H1 (cell line): ENCODE measurements around the gene UBE2O. TPM values are rescaled to one million over a fixed set of nuclear protein-coding genes. Genes with fewer than 3 reads are reported as not detected.

ENCODE experiments used
- CTCF ChIA-PET: fragments of 300-600 bp; sonication (Branson Sonifier 250); formaldehyde crosslinking; loops from one replicate; lab custom pipeline; 2021; ENCODE audit not compliant: partially characterized antibody; lab: Charles Lee
- POLR2A ChIA-PET: fragments of 300-600 bp; sonication (Branson Sonifier 250); formaldehyde crosslinking; loops from one replicate; lab custom pipeline; 2021; ENCODE audit warnings: inconsistent platforms; ENCODE audit not compliant: partially characterized antibody; lab: Charles Lee
- DNase-seq, 2 experiments: peaks; one replicate each; pipeline versions ENCODE4 v3.0.0 to v3.0.0-alpha.2; 2010 to 2022; ENCODE audit warnings: low spot score in 2 of 2, low read depth in 1 of 2, mixed read lengths in 1 of 2
- FAIRE-seq: peaks from 2 replicates; lab custom pipeline; 2011; peaks lifted over from hg19 to GRCh38; lab: Jason Lieb, UNC
- H2AFZ ChIP-seq: 2 replicates; pipeline ENCODE4 v1.8.1; 2012; ENCODE audit warnings: low read length, inconsistent platforms
- H2AK5ac ChIP-seq: 2 replicates; pipeline ENCODE4 v1.6.1; 2013; ENCODE audit warnings: low read depth, low read length
- H2BK120ac ChIP-seq: replicated peaks from 2 replicates; pipeline ENCODE3; 2013; ENCODE audit warnings: low read depth, low read length, inconsistent platforms
- H2BK12ac ChIP-seq: 2 replicates; pipeline ENCODE4 v1.6.1; 2013; ENCODE audit warnings: low read depth, low read length
- H2BK15ac ChIP-seq: 2 replicates; pipeline ENCODE4 v1.6.1; 2013; ENCODE audit warnings: low read length
- H2BK20ac ChIP-seq: 2 replicates; pipeline ENCODE4 v1.6.1; 2013; ENCODE audit warnings: low read length
- H2BK5ac ChIP-seq: 2 replicates; pipeline ENCODE4 v1.6.1; 2013; ENCODE audit warnings: low read depth, low read length
- H3K14ac ChIP-seq: 2 replicates; pipeline ENCODE4 v1.6.1; 2013; ENCODE audit warnings: inconsistent platforms; ENCODE audit not compliant: insufficient read length
- H3K18ac ChIP-seq: 2 replicates; pipeline ENCODE4 v1.6.1; 2013; ENCODE audit warnings: low read length; ENCODE audit errors: extremely low read depth
- H3K23ac ChIP-seq: 2 replicates; pipeline ENCODE4 v1.6.1; 2013; ENCODE audit warnings: inconsistent platforms; ENCODE audit not compliant: insufficient read length
- H3K23me2 ChIP-seq: 2 replicates; pipeline ENCODE4 v1.6.1; 2013; ENCODE audit warnings: low read depth, low read length
- H3K27ac ChIP-seq: 2 replicates; pipeline ENCODE4 v1.6.1; 2011; ENCODE audit warnings: low read depth, low read length, inconsistent platforms
- H3K27me3 ChIP-seq, 4 experiments: replicated peaks in 1 of 4; 1 replicate in 1 of 4; 2 replicates in 3 of 4; pipeline versions ENCODE4 v1.6.1 to v1.8.1; 2011 to 2013; ENCODE audit warnings: low read length in 3 of 4, mild to moderate bottlenecking in 3 of 4, inconsistent platforms in 2 of 4, mixed read lengths in 2 of 4, moderate library complexity in 1 of 4; ENCODE audit not compliant: control insufficient read depth in 3 of 4, insufficient read depth in 3 of 4; ENCODE audit errors: extremely low read depth in 1 of 4
- H3K36me3 ChIP-seq, 4 experiments: 2 replicates each; pipeline versions ENCODE4 v1.6.1 to v1.8.1; 2011 to 2013; ENCODE audit warnings: mild to moderate bottlenecking in 4 of 4, low read length in 3 of 4, moderate library complexity in 2 of 4, control low read depth in 1 of 4, inconsistent platforms in 1 of 4; ENCODE audit not compliant: insufficient read depth in 4 of 4, control insufficient read depth in 2 of 4
- H3K4ac ChIP-seq: replicated peaks from 2 replicates; pipeline ENCODE3; 2013; ENCODE audit warnings: low read length, low read depth, mixed read lengths, inconsistent platforms; ENCODE audit not compliant: insufficient read length
- H3K4me1 ChIP-seq, 4 experiments: replicated peaks in 1 of 4; 1 replicate in 1 of 4; 2 replicates in 3 of 4; pipeline versions ENCODE4 v1.6.1 to v1.8.1; 2011 to 2013; ENCODE audit warnings: low read length in 3 of 4, inconsistent platforms in 2 of 4, mixed read lengths in 1 of 4; ENCODE audit not compliant: insufficient read depth in 4 of 4, control insufficient read depth in 3 of 4
- H3K4me2 ChIP-seq, 2 experiments: 2 replicates each; pipeline versions ENCODE4 v1.6.1 to v1.8.1; 2011 to 2013; ENCODE audit warnings: low read depth in 2 of 2, low read length in 2 of 2, control low read depth in 1 of 2, inconsistent platforms in 1 of 2, mild to moderate bottlenecking in 1 of 2; ENCODE audit not compliant: insufficient read depth in 1 of 2
- H3K4me3 ChIP-seq, 4 experiments: fragments of 200-600, 300-600 bp in 1 of 4; sonication (generic), shearing (Covaris generic), sonication (Bioruptor Twin) in 1 of 4; 2 replicates each; pipeline versions ENCODE4 v1.5.1 to v1.8.1; 2011 to 2016; ENCODE audit warnings: low read length in 4 of 4, low read depth in 3 of 4, control low read depth in 2 of 4, inconsistent platforms in 2 of 4, mild to moderate bottlenecking in 2 of 4, mixed read lengths in 1 of 4, moderate library complexity in 1 of 4; ENCODE audit not compliant: insufficient read depth in 2 of 4; ENCODE audit errors: extremely low read depth in 1 of 4
- H3K56ac ChIP-seq: replicated peaks from 2 replicates; pipeline ENCODE3; 2013; ENCODE audit warnings: low read depth, mild to moderate bottlenecking, mixed read lengths, low read length, inconsistent platforms; ENCODE audit not compliant: insufficient read length
- H3K79me1 ChIP-seq: 2 replicates; pipeline ENCODE4 v1.6.1; 2013; ENCODE audit warnings: low read depth, low read length, control low read depth
- H3K79me2 ChIP-seq, 2 experiments: 2 replicates each; pipeline versions ENCODE4 v1.6.1 to v1.8.1; 2012 to 2013; ENCODE audit warnings: low read length in 2 of 2, mild to moderate bottlenecking in 2 of 2, inconsistent platforms in 1 of 2; ENCODE audit not compliant: insufficient read depth in 2 of 2, control insufficient read depth in 1 of 2
- H3K9ac ChIP-seq, 4 experiments: replicated peaks in 1 of 4; 1 replicate in 1 of 4; 2 replicates in 3 of 4; pipeline versions ENCODE4 v1.6.1 to v1.8.1; 2011 to 2013; ENCODE audit warnings: low read depth in 3 of 4, low read length in 3 of 4, control low read depth in 2 of 4, mild to moderate bottlenecking in 2 of 4, moderate library complexity in 2 of 4, inconsistent platforms in 1 of 4; ENCODE audit errors: extremely low read depth in 1 of 4
- H3K9me3 ChIP-seq, 2 experiments: 2 replicates each; pipeline versions ENCODE4 v1.6.1 to v1.8.1; 2012 to 2013; ENCODE audit warnings: mild to moderate bottlenecking in 2 of 2, moderate library complexity in 2 of 2, control low read depth in 1 of 2, inconsistent platforms in 1 of 2, low read depth in 1 of 2, low read length in 1 of 2, mixed read lengths in 1 of 2; ENCODE audit not compliant: insufficient read depth in 2 of 2
- H4K20me1 ChIP-seq, 2 experiments: replicated peaks in 1 of 2; 2 replicates each; pipeline versions ENCODE3 to v1.8.1; 2011 to 2013; ENCODE audit warnings: inconsistent platforms in 2 of 2, low read length in 2 of 2, mild to moderate bottlenecking in 1 of 2; ENCODE audit not compliant: insufficient read depth in 2 of 2, control insufficient read depth in 1 of 2
- H4K5ac ChIP-seq: 2 replicates; pipeline ENCODE4 v1.6.1; 2013; ENCODE audit warnings: low read length, low read depth, mixed read lengths, inconsistent platforms; ENCODE audit not compliant: insufficient read length
- H4K8ac ChIP-seq: 2 replicates; pipeline ENCODE4 v1.8.0; 2013; ENCODE audit warnings: mild to moderate bottlenecking, moderate library complexity, low read length, inconsistent platforms; ENCODE audit not compliant: insufficient read depth; ENCODE audit errors: extremely low read depth
- H4K91ac ChIP-seq: replicated peaks from 2 replicates; pipeline ENCODE3; 2013; ENCODE audit warnings: low read length, mixed read lengths, inconsistent platforms; ENCODE audit not compliant: insufficient read length
- CBX5 ChIP-seq: fragments of 300-800, 300-1000 bp; sonication (generic); IDR thresholded peaks from 2 replicates; pipeline ENCODE4 v1.7.1; 2016; ENCODE audit warnings: antibody characterized with exemption, low read length, low read depth
- EP300 ChIP-seq, 2 experiments: IDR thresholded peaks; 1 replicate in 1 of 2; 2 replicates in 1 of 2; pipeline ENCODE4 v1.6.1; 2011 to 2012; ENCODE audit warnings: low read depth in 2 of 2, low read length in 2 of 2, mild to moderate bottlenecking in 2 of 2, borderline replicate concordance in 1 of 2, inconsistent platforms in 1 of 2, moderate library complexity in 1 of 2
- KDM1A ChIP-seq: fragments of 200-600, 300-600 bp; sonication (generic); IDR thresholded peaks from 2 replicates; pipeline ENCODE4 v1.7.1; 2016; ENCODE audit warnings: mild to moderate bottlenecking, low read length, borderline replicate concordance
- RBBP5 ChIP-seq: IDR thresholded peaks from 2 replicates; pipeline ENCODE4 v1.7.1; 2012; ENCODE audit warnings: low read depth, mild to moderate bottlenecking, inconsistent platforms, low read length, moderate library complexity, borderline replicate concordance
- SUZ12 ChIP-seq: fragments of 200-600 bp; sonication (generic); IDR thresholded peaks from 2 replicates; pipeline ENCODE4 v1.6.1; 2012; ENCODE audit warnings: mild to moderate bottlenecking, inconsistent platforms, low read length, moderate library complexity, mixed read lengths
- WGBS, 2 experiments: shearing (Covaris generic) in 1 of 2; methylation state at CpG; one replicate each; pipeline versions ENCODE4 v1.1.6 to v1.1.7; 2013 to 2015; ENCODE audit warnings: low lambda C conversion rate in 2 of 2, mixed read lengths in 2 of 2, inconsistent platforms in 1 of 2, low coverage in 1 of 2, missing lambda C conversion rate in 1 of 2; ENCODE audit not compliant: insufficient replicate concordance in 2 of 2, insufficient coverage in 1 of 2, insufficient read length in 1 of 2; ENCODE audit errors: extremely low coverage in 1 of 2, missing lambda C conversion rate in 1 of 2; 5-methylcytosine and 5-hydroxymethylcytosine counted together
- polyA plus RNA-seq, 7 experiments: library from polyadenylated mRNA; depleted of rRNA in 3 of 7; stranded (reverse) in 5 of 7; unstranded in 2 of 7; fragments of >200 nt in 5 of 7; fragments of 200-250 nt in 2 of 7; gene quantifications; 1 replicate in 5 of 7; 2 replicates in 1 of 7; 4 replicates in 1 of 7; pipeline versions ENCODE4 v1.2.1 to v1.2.3, GENCODE V29; 2011 to 2013; ENCODE audit warnings: missing spikeins in 2 of 7, mixed read lengths in 2 of 7
- total RNA-seq: library from RNA; stranded (reverse); fragmentation: NEBNext Ultra II Directional; extraction: Animal tissue kit (Norgen Biotek cat#: 25700); gene quantifications from 2 replicates; pipeline ENCODE4 v1.2.1, GENCODE V29; 2021
- TF ChIP-seq, protein P1 (sequence below): IDR thresholded peaks from 2 replicates; pipeline ENCODE4 v1.6.1; 2012; ENCODE audit warnings: low read length, inconsistent platforms

Gene UBE2O
- total and polyA plus RNA-seq, 2 of the 8 experiments (the other 6 are each of a cell fraction or from before 2014, with no cell fraction given) = 24.4 to 63.0 TPM

DNA sequence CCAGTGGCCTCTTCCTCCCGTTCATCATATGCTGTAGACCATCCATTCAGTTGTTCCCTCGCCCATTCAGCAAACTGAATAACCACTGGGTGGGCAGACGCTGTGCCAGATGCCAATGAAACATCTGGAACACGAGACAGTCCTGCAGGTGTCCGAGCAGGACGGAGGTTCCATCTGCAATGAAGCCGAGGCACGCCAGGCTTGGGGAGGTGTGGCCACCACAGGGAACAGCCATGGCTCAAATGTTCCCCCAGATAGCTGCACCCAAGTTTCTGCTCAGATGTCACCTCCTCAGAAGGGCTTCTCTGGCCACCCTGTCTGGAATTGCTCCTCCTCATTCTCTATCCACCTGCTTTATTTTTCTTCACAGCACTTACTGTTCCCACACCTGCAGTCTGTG is 30.5 kb downstream of the UBE2O start:
- no peaks in the 10 kb centered on the region for H3K9me3 ChIP-seq
- no peak overlapping the region for H4K91ac ChIP-seq
- no peaks in the 10 kb centered on the region for H3K27me3 ChIP-seq
- H3K36me3 ChIP-seq = 0 out of 8 replicates have a peak, but pooled peaks cover 0 to 4% (median 0%) of the 10 kb centered on the region in 4 experiments
- 97% methylated on average over 8 of the region's 8 CpGs; no CpG with 5 or more reads in 1 of the 2 experiments for WGBS, 2 experiments
- peaks cover 10 to 84% of the 10 kb centered on the region in 2 experiments for H3K79me2 ChIP-seq
- DNase-seq (no peak), FAIRE-seq (no peak)
- H3K56ac ChIP-seq = no peak overlapping the region
- no peak overlapping the region for H2BK120ac ChIP-seq
- TF ChIP-seq CBX5 (no peak), EP300 (IDR thresholded peaks at IDR 0.05; ENCODE audit: borderline replicate concordance in 1 of 2, low read depth in 2 of 2, low read length in 2 of 2) (peak in 1 of 2 experiments; percentile 53; a peak in 1 of 3 replicates), KDM1A (no peak), RBBP5 (no peak), SUZ12 (no peak)
- TF ChIP-seq, protein P1, sequence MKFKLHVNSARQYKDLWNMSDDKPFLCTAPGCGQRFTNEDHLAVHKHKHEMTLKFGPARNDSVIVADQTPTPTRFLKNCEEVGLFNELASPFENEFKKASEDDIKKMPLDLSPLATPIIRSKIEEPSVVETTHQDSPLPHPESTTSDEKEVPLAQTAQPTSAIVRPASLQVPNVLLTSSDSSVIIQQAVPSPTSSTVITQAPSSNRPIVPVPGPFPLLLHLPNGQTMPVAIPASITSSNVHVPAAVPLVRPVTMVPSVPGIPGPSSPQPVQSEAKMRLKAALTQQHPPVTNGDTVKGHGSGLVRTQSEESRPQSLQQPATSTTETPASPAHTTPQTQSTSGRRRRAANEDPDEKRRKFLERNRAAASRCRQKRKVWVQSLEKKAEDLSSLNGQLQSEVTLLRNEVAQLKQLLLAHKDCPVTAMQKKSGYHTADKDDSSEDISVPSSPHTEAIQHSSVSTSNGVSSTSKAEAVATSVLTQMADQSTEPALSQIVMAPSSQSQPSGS = no peak
- no peak overlapping the region for H3K4me2 ChIP-seq
- CTCF ChIA-PET = interaction anchor here (1.0 to 2.5 kb wide), 5 partner anchors 9 to 123 kb away, joined by 4 to 14 read pairs (median 10); no protein-coding TSS in a partner anchor
- H3K27ac ChIP-seq = no peak overlapping the region; the same call in 1 of the 2 replicates
- H4K5ac ChIP-seq = no peak overlapping the region
- H3K4me3 ChIP-seq = no peak overlapping the region
- peaks cover 11 to 21% of the 10 kb centered on the region in 2 experiments for H4K20me1 ChIP-seq
- POLR2A ChIA-PET = no interaction called here
- no peak overlapping the region for H2BK15ac ChIP-seq
- no peak overlapping the region for H2BK12ac ChIP-seq
- no peak overlapping the region for H3K4ac ChIP-seq
- no peak overlapping the region for H4K8ac ChIP-seq
- H3K23ac ChIP-seq = no peak overlapping the region
- no peak overlapping the region for H3K18ac ChIP-seq
- peaks cover 0 to 8% (median 5%) of the 10 kb centered on the region in 4 experiments; a peak in 6 of 7 replicates for H3K4me1 ChIP-seq
- peaks cover 27% of the 10 kb centered on the region for H3K79me1 ChIP-seq
- H2BK5ac ChIP-seq = no peak overlapping the region
- no peak overlapping the region for H2BK20ac ChIP-seq
- no peak overlapping the region for H3K9ac ChIP-seq
- H3K14ac ChIP-seq = no peak overlapping the region
- no peaks in the 10 kb centered on the region for H3K23me2 ChIP-seq
- H2AFZ ChIP-seq = no peak overlapping the region
- no peak overlapping the region for H2AK5ac ChIP-seq
